NT2/D1 (cell line): ENCODE results near the gene SHISA5.
"Not testable (repeated sequence)": the region's sequence is repeated elsewhere in the genome, so short reads cannot be mapped to it uniquely, and the experiment has no call there.

Experiments used
- SUZ12 ChIP-seq: IDR thresholded peaks from 2 replicates; pipeline ENCODE4 v1.6.1; 2011; ENCODE audit not compliant: insufficient read length, insufficient read depth; ENCODE audit errors: extremely low read depth
- YY1 ChIP-seq: IDR thresholded peaks from 2 replicates; pipeline ENCODE4 v1.6.1; 2011; ENCODE audit not compliant: insufficient read length, insufficient read depth

DNA sequence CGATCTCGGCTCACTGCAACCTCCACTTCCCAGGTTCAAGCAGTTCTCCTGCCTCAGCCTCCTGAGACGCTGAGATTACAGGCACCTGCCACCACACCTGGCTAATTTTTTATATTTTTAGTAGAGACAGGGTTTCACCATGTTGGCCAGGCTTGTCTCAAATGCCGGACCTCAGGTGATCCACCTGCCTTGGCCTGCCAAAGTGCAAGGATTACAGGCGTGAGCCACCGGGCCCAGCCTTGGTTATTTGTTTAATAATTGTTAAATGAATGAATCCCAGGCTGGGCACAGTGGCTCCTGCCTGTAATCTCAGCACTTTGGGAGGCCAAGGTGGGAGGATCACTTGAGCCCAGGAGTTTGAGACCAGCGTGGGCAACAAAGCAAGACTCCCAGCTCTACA is 42.2 kb downstream of the SHISA5 start:
- not testable (repeated sequence) for TF ChIP-seq YY1, SUZ12
